NCI-H510A treated with DMSO at 0.1 percent for 48 hours (cell line): Measurements from ENCODE around the gene TFR2.

Source experiments
- DNase-seq: peaks from one replicate; lab custom pipeline; 2025; lab: John Stamatoyannopoulos, UW

Gene TFR2

GRCh38 chr7:100641463-100641859, at the start of gene TFR2:
Gene TFR2, minus strand, starts transcription at chr7:100641552. Its CDS starts 43 bp downstream, at chr7:100641509.
- no peak for DNase-seq

GRCh38 chr7:100689230-100690135, 48.1 kb upstream of the TFR2 start:
- DNase-seq = no peak

- no peak for DNase-seq
Observed at GRCh38 chr7:100688326-100688860, 47.0 kb upstream of the TFR2 start.

GRCh38 chr7:100687751-100688300, 46.5 kb upstream of the TFR2 start:
- no peak for DNase-seq

GRCh38 chr7:100687261-100687660, 45.9 kb upstream of the TFR2 start:
- DNase-seq = no peak

GRCh38 chr7:100686822-100687211, 45.5 kb upstream of the TFR2 start:
- no peak for DNase-seq

GRCh38 chr7:100686201-100686821, 45.0 kb upstream of the TFR2 start:
- no peak for DNase-seq

GRCh38 chr7:100685631-100686145, 44.3 kb upstream of the TFR2 start:
- no peak for DNase-seq

- DNase-seq = no peak
Observed at GRCh38 chr7:100685049-100685605, 43.8 kb upstream of the TFR2 start.

- DNase-seq = no peak
Observed at GRCh38 chr7:100684534-100685042, 43.2 kb upstream of the TFR2 start.

- DNase-seq = no peak
Observed at GRCh38 chr7:100683659-100684533, 42.5 kb upstream of the TFR2 start.

- no peak for DNase-seq
Observed at GRCh38 chr7:100682991-100683658, 41.8 kb upstream of the TFR2 start.

GRCh38 chr7:100682228-100682741, 40.9 kb upstream of the TFR2 start:
- no peak for DNase-seq

GRCh38 chr7:100681491-100682227, 40.3 kb upstream of the TFR2 start:
- no peak for DNase-seq

- no peak for DNase-seq
Observed at GRCh38 chr7:100680576-100681271, 39.4 kb upstream of the TFR2 start.

- no peak for DNase-seq
Observed at GRCh38 chr7:100679927-100680575, 38.7 kb upstream of the TFR2 start.

GRCh38 chr7:100679129-100679926, 38.0 kb upstream of the TFR2 start:
- DNase-seq = no peak
